ENCODE data around the gene SNRNP25. TPM values are rescaled to one million over a fixed set of nuclear protein-coding genes. Genes with fewer than 3 reads are reported as not detected.

SNRNP25 gene
- total RNA-seq, 4 donors from 2014 or later, result 9.5 to 21.7 (median 13.9) TPM

DNA sequence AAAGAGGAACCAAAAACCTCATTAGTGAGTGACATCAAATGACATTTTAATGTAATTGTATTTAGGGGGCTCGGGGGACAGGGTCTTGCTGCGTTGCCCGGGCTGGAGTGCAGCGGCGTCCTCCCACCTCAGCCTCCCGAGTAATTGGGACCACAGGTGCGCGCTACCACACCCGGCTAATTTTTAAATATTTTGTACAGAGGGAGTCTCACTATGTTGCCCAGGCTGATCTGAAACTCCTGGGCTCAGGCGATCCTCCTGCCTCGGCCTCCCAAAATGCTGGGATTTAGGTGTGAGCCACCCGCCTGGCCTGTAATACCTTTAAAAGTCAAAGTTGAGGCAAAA is 581 bp downstream of the SNRNP25 start:
- H3K27me3 ChIP-seq, result no peaks in the 10 kb centered on the region
- peaks cover 19% of the 10 kb centered on the region for H3K4me1 ChIP-seq
- WGBS, result 58% methylated on average over 12 of the region's 12 CpGs
- H3K9me3 ChIP-seq, result no peaks in the 10 kb centered on the region
- H3K4me3 ChIP-seq, result peak overlapping the region; percentile 87
- TF ChIP-seq, protein P1, sequence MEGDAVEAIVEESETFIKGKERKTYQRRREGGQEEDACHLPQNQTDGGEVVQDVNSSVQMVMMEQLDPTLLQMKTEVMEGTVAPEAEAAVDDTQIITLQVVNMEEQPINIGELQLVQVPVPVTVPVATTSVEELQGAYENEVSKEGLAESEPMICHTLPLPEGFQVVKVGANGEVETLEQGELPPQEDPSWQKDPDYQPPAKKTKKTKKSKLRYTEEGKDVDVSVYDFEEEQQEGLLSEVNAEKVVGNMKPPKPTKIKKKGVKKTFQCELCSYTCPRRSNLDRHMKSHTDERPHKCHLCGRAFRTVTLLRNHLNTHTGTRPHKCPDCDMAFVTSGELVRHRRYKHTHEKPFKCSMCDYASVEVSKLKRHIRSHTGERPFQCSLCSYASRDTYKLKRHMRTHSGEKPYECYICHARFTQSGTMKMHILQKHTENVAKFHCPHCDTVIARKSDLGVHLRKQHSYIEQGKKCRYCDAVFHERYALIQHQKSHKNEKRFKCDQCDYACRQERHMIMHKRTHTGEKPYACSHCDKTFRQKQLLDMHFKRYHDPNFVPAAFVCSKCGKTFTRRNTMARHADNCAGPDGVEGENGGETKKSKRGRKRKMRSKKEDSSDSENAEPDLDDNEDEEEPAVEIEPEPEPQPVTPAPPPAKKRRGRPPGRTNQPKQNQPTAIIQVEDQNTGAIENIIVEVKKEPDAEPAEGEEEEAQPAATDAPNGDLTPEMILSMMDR (IDR thresholded peaks at IDR 0.05), result no peak
- TF ChIP-seq EP300 (IDR thresholded peaks at IDR 0.05), result no peak
- TF ChIP-seq POLR2AphosphoS5 (IDR thresholded peaks at IDR 0.05), result no peak
- no peak for TF ChIP-seq POLR2A (IDR thresholded peaks at IDR 0.05)
- DNase-seq (ENCODE audit: low spot score in 2 of 2), result no peak
- H3K27ac ChIP-seq, result no peak overlapping the region
- H3K36me3 ChIP-seq, result peaks cover 42% of the 10 kb centered on the region

DNA sequence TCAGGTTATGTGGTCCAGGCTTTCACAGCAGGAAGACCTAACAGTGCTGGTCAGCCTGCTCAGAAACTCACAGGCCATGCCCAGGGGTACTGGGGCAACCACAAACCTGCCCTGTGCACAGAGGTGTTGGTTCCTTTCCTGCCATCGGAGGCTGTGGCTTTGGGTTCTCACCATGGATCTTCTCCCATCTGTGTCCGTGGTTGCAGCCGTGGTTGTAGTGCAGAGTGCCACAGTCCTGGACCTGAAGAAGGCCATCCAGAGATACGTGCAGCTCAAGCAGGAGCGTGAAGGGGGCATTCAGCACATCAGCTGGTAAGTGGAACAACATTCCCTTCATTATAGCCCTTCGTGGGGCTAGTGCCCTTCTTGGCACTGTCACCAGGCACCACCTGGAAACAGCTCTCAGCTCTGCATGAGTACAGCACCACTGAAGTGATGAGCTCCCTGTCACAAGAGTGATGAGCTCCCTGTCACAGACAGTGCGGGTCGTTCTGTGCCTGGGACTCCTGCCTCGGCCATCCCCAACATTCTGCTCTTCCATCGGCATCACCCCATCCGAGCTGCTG is 2.0 kb downstream of the SNRNP25 start:
- Histone ChIP-seq H3K9me3 (no peaks in the 10 kb centered on the region), H3K27ac (no peak overlapping the region), H3K27me3 (no peaks in the 10 kb centered on the region), H3K36me3 (peaks cover 52% of the 10 kb centered on the region), H3K4me1 (peaks cover 19% of the 10 kb centered on the region), H3K4me3 (no peak overlapping the region)
- WGBS, result 91% methylated on average over 11 of the region's 11 CpGs
- no peak for TF ChIP-seq POLR2AphosphoS5 (IDR thresholded peaks at IDR 0.05)
- TF ChIP-seq, protein P1 (IDR thresholded peaks at IDR 0.05), result no peak
- TF ChIP-seq EP300 (IDR thresholded peaks at IDR 0.05), result no peak
- DNase-seq (ENCODE audit: low spot score in 2 of 2), result no peak

GRCh38 chr16:56231-56927 is 2.8 kb downstream of the SNRNP25 start:
- 91% methylated on average over 12 of the region's 17 CpGs for WGBS
- H3K36me3 ChIP-seq, result peaks cover 59% of the 10 kb centered on the region

GRCh38 chr16:57711-58110 is 4.1 kb downstream of the SNRNP25 start:
- 76% methylated on average over 8 of the region's 8 CpGs for WGBS
- no peak for TF ChIP-seq EP300 (IDR thresholded peaks at IDR 0.05)
- TF ChIP-seq POLR2AphosphoS5 (IDR thresholded peaks at IDR 0.05), result no peak
- TF ChIP-seq, protein P1 (IDR thresholded peaks at IDR 0.05), result no peak
- no peak for TF ChIP-seq POLR2A (IDR thresholded peaks at IDR 0.05)
- Histone ChIP-seq H3K9me3 (no peaks in the 10 kb centered on the region), H3K27ac (no peak overlapping the region), H3K4me1 (peaks cover 13% of the 10 kb centered on the region), H3K36me3 (peaks cover 72% of the 10 kb centered on the region), H3K4me3 (no peak overlapping the region), H3K27me3 (no peaks in the 10 kb centered on the region)
- no peak for DNase-seq (ENCODE audit: low spot score in 2 of 2)

More at GRCh38 chr16:56231-56927, 2.8 kb downstream of the SNRNP25 start:
- TF ChIP-seq, protein P1 (IDR thresholded peaks at IDR 0.05), result no peak
- TF ChIP-seq POLR2AphosphoS5 (IDR thresholded peaks at IDR 0.05) (no peak), POLR2A (IDR thresholded peaks at IDR 0.05) (no peak), EP300 (IDR thresholded peaks at IDR 0.05) (no peak)
- Histone ChIP-seq H3K9me3 (no peaks in the 10 kb centered on the region), H3K27me3 (no peaks in the 10 kb centered on the region), H3K4me3 (no peak overlapping the region), H3K27ac (no peak overlapping the region), H3K4me1 (peaks cover 19% of the 10 kb centered on the region)
- peak in 1 of 2 donors; percentile 52 for DNase-seq (ENCODE audit: low spot score in 2 of 2)
